ENCODE results near the gene SAP30BP. TPM values are rescaled to one million over a fixed set of nuclear protein-coding genes. Genes with fewer than 3 reads are reported as not detected.

SAP30BP gene
- total RNA-seq, 8 experiments from 2014 or later, result 52.5 to 106 (median 75.2) TPM

DNA sequence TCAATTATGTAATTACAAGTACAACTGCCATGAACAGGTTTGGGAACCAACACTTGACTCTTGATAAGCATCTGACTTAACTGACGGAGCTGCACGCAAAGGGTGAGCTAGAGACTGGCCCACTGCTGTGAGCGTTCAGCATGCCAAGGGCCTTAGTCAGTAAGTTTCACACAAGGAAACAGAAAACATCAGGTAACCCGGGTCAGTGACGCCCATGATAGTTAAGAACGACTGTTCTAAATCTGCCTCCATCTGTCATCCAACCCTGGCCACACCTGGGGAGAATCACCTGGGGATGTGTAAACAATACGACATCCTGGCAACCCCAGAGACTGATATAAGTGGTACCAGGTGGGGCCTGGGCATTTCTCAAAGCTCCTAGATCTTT lies 21.6 kb upstream of the SAP30BP start:
- Histone ChIP-seq H3K27ac (no peak overlapping the region), H3K4me1 (replicated peaks in 1 of 2) (peaks cover 7 to 10% of the 10 kb centered on the region in 2 donors), H3K4me3 (no peak overlapping the region)
- no peak for ATAC-seq (replicated peaks in 6 of 8)
- in situ Hi-C loops (cut with MboI; ENCODE audit: low pct_unique_long_range_greater_than_20kb in 2 of 9, low sequenced_read_pairs in 9 of 9, unreplicated experiment in 9 of 9), result no loop called here
- 60 to 94% (median 80%) methylated on average over 1 to 6 of the region's 7 CpGs; no CpG with 5 or more reads in 4 of the 10 experiments for WGBS, 10 experiments

DNA sequence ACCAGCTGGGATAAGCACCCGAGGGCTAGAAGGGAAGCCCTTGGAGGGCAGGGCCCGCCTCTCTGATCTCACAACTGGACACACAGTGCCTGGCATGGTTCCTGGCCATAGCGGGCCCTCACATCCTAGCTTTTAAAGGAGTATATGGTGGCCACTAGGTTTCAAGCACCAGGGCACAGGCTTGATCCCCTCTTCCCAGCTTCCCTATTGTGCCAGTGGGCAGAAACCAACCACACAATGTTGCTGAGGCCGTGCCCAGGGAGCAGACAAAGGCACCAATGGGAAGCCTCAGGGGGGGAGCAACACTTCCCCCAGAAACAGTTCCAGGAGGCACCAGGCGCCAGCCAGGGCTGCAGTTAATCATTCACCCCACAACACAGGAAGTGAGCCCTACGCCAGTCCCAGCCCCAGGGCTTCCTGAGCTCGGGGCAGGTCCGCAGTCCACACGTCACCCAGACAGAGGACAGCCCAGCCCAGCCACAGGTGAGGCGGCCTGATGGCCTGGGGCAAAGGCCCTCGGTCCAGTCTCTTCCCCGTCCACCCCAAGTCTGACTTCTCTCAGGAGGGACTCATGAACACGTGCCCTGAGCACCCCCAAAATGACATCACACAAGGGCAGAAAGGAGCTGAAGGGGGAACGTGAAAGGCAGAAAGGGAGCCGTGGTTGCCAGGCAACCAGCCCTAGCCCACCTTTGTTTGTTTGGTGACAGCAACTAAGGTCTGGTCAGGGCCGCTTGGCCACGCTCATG lies 21.1 kb upstream of the SAP30BP start:
- in situ Hi-C loops (cut with MboI; ENCODE audit: low pct_unique_long_range_greater_than_20kb in 2 of 9, low sequenced_read_pairs in 9 of 9, unreplicated experiment in 9 of 9), result no loop called here
- WGBS, 10 experiments, result 40 to 100% (median 89%) methylated on average over 1 to 14 of the region's 17 CpGs; no CpG with 5 or more reads in 3 of the 10 experiments
- H3K4me1 ChIP-seq (replicated peaks in 1 of 2), result peaks cover 7 to 10% of the 10 kb centered on the region in 2 donors
- H3K4me3 ChIP-seq, result no peak overlapping the region
- no peak overlapping the region for H3K27ac ChIP-seq
- peak in 1 of 8 experiments; percentile 44 for ATAC-seq (replicated peaks in 6 of 8)

DNA sequence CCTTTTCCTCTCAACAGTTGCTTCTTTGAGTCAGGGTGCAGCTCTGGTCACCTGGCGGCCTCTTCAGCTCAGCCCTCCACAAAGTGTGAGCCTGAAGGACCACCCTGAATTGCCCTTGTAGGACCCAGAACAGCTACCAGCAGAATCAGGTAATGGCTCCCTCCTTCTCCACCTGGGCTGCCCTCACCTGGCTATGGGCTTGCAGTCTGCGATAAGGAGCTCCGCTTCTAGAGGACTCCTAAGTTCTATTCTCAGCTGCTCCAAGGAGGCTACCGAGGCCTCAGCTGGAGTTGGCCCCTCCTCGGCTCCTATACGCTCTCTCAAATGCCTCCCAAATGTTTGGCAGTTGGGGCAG lies 20.5 kb upstream of the SAP30BP start:
- peaks cover 7 to 10% of the 10 kb centered on the region in 2 donors for H3K4me1 ChIP-seq (replicated peaks in 1 of 2)
- H3K27ac ChIP-seq, result no peak overlapping the region
- no peak overlapping the region for H3K4me3 ChIP-seq
- 80 to 100% (median 98%) methylated on average over 1 to 3 of the region's 6 CpGs; no CpG with 5 or more reads in 6 of the 10 experiments for WGBS, 10 experiments
- no peak for ATAC-seq (replicated peaks in 6 of 8)
- in situ Hi-C loops (cut with MboI; ENCODE audit: low pct_unique_long_range_greater_than_20kb in 2 of 9, low sequenced_read_pairs in 9 of 9, unreplicated experiment in 9 of 9), result no loop called here

DNA sequence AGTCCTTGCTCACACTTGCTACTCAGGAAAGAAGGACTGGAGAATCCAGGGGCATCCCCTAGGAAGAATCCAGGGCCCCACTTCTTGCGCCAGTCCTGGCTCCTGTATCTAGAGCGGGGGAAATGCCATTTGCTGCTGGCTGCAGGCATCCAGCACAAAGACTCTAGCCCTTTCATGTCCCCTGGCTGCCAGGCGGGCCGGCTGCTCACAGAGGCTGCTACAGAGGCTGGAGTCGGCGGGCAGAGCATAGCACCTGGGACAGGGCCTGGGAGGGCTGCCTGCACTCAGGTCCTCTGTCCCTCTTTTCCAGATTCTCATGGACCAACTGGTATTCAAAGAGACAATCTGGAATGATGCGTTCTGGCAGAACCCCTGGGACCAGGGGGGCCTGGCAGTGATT lies 20.1 kb upstream of the SAP30BP start:
- ATAC-seq (replicated peaks in 6 of 8), result no peak
- Histone ChIP-seq H3K4me1 (replicated peaks in 1 of 2) (peaks cover 7 to 10% of the 10 kb centered on the region in 2 donors), H3K4me3 (no peak overlapping the region), H3K27ac (no peak overlapping the region)
- in situ Hi-C loops (cut with MboI; ENCODE audit: low pct_unique_long_range_greater_than_20kb in 2 of 9, low sequenced_read_pairs in 9 of 9, unreplicated experiment in 9 of 9), result no loop called here
- WGBS, 10 experiments, result 87 to 100% (median 96%) methylated on average over 2 to 5 of the region's 7 CpGs; no CpG with 5 or more reads in 7 of the 10 experiments

DNA sequence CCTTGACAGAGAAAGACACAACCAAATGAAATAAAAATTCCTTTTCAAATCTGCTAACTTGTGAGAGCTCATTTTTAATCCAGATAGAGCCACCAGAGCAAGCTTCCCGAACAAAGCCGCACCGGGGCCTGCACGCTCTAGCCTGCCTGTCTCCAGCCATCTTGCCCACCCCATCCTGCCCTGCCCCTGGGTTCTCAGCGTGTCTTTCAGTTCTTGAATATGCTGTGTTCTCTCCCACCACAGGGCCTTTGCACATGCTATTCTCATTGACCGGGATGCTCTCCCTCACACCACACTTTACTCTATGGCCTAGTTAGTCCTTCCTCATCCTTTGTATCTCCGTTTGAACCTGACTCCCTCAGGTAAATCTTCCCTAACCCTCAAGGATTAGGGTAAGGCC lies 19.2 kb upstream of the SAP30BP start:
- ATAC-seq (replicated peaks in 6 of 8), result no peak

DNA sequence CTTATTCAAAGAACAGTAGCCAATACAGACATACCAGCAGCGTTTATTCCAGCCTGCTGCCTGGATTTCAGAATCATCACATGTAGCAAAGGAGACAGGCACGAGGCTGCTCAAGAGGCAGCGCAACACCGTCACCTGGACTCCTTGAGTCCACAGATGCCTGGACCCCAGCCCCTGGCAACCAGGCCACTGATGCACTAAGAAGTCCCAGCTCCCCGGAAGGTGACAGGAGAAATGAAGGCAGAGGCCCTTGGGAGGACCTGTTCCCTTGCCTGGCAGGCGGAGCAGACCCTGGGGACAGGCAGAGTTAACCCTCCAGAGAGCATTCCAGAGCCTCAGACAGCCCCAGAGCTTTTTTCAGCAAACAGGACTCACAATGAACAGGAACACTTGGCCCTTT lies 17.5 kb upstream of the SAP30BP start:
- no peak overlapping the region for H3K27ac ChIP-seq
- WGBS, 10 experiments, result 60 to 100% (median 83%) methylated on average over 1 to 2 of the region's 6 CpGs; no CpG with 5 or more reads in 4 of the 10 experiments
- H3K4me1 ChIP-seq (replicated peaks in 1 of 2), result no peaks in the 10 kb centered on the region
- in situ Hi-C loops (cut with MboI; ENCODE audit: low pct_unique_long_range_greater_than_20kb in 2 of 9, low sequenced_read_pairs in 9 of 9, unreplicated experiment in 9 of 9), result no loop called here
- H3K4me3 ChIP-seq, result no peak overlapping the region
- no peak for ATAC-seq (replicated peaks in 6 of 8)

More for the DNA sequence above, 19.2 kb upstream of the SAP30BP start:
- Histone ChIP-seq H3K4me1 (replicated peaks in 1 of 2) (peaks cover 4 to 6% of the 10 kb centered on the region in 2 donors), H3K4me3 (no peak overlapping the region), H3K27ac (no peak overlapping the region)
- in situ Hi-C loops (cut with MboI; ENCODE audit: low pct_unique_long_range_greater_than_20kb in 2 of 9, low sequenced_read_pairs in 9 of 9, unreplicated experiment in 9 of 9), result no loop called here
- WGBS, 10 experiments, result 90 to 100% (median 95%) methylated on average over 1 to 7 of the region's 7 CpGs; no CpG with 5 or more reads in 4 of the 10 experiments

DNA sequence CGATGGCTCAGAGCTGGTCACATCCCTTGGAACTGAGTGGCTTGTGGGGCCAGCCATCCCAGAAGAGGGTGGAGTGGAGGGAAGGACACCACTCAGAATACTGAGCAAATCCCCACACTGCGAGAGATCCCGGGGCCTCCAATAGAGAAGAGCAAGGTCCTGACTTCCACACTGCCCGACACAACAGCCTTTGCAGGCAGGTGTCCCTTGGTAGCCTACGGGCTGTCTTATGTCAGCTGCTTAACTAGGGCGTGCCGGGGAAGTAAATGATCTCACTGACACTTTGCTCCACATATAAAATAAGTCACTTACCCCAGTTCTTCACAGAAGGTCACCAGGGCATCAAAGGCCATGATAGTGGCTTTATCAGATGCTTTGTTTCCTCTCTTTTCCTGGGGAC lies 16.3 kb upstream of the SAP30BP start:
- in situ Hi-C loops (cut with MboI; ENCODE audit: low pct_unique_long_range_greater_than_20kb in 2 of 9, low sequenced_read_pairs in 9 of 9, unreplicated experiment in 9 of 9), result no loop called here
- no peaks in the 10 kb centered on the region for H3K4me1 ChIP-seq (replicated peaks in 1 of 2)
- H3K4me3 ChIP-seq, result no peak overlapping the region
- ATAC-seq (replicated peaks in 6 of 8), result no peak
- no peak overlapping the region for H3K27ac ChIP-seq
- WGBS, 10 experiments, result 83 to 100% (median 100%) methylated on average over 1 to 6 of the region's 7 CpGs; no CpG with 5 or more reads in 5 of the 10 experiments

DNA sequence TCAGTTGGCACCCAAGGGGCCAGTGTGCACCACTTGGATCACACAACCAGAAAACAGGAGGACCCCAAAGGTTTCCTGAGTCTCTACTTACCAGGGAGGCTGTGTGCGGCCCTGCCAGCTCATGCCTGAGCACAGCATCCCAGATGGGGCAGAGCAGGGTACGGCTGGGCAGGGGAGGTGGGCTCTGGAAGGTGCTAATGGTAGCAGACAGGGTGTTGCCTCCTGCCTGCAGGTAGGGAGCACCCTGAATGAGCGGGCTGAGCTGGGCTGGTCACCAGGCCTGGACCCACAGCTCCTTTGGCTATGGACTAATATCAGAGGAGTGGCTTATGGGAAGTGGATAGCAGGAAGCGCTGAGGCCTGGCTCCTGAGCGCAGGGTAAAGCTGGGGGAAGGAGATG lies 14.8 kb upstream of the SAP30BP start:
- no peaks in the 10 kb centered on the region for H3K4me1 ChIP-seq (replicated peaks in 1 of 2)
- H3K27ac ChIP-seq, result no peak overlapping the region
- in situ Hi-C loops (cut with MboI; ENCODE audit: low pct_unique_long_range_greater_than_20kb in 2 of 9, low sequenced_read_pairs in 9 of 9, unreplicated experiment in 9 of 9), result no loop called here
- H3K4me3 ChIP-seq, result no peak overlapping the region
- ATAC-seq (replicated peaks in 6 of 8), result no peak
- WGBS, 10 experiments, result 80 to 100% (median 98%) methylated on average over 1 to 4 of the region's 5 CpGs; no CpG with 5 or more reads in 5 of the 10 experiments

DNA sequence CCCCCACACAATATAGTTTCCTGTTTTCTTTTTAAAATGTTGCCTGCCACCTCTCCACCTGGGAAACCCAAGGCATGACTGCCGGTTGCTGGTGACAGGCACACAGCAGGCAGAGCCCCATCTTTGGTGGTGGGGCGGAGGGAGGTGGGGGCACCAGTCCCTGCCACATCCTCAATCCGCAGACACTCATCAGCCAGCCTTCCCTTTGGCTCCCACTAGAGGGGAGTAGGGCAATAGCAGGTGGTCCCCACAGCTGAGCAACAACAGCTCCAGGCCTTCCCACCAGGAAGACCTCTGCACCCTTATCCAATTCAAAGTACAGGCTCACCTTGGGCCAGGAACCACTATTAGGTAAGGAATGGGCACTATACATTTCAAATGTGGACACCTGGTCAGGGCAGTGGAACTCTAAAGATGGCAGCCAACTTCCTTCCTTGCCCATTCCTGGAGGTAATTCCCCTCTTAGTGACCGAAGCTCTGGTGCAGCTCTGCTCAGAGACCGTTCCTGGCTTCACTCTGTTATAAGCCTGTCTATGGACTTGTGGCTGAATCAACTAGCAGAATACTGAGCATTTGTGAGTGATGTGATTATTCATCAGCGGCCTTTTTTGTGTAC lies 14.1 kb upstream of the SAP30BP start:
- no peak overlapping the region for H3K27ac ChIP-seq
- in situ Hi-C loops (cut with MboI; ENCODE audit: low pct_unique_long_range_greater_than_20kb in 2 of 9, low sequenced_read_pairs in 9 of 9, unreplicated experiment in 9 of 9), result no loop called here
- WGBS, 10 experiments, result 33 to 100% (median 69%) methylated on average over 1 to 4 of the region's 6 CpGs; no CpG with 5 or more reads in 3 of the 10 experiments
- no peaks in the 10 kb centered on the region for H3K4me1 ChIP-seq (replicated peaks in 1 of 2)
- ATAC-seq (replicated peaks in 6 of 8), result peak in 7 of 8 experiments; percentile 20 to 75 (median 48)
- no peak overlapping the region for H3K4me3 ChIP-seq

DNA sequence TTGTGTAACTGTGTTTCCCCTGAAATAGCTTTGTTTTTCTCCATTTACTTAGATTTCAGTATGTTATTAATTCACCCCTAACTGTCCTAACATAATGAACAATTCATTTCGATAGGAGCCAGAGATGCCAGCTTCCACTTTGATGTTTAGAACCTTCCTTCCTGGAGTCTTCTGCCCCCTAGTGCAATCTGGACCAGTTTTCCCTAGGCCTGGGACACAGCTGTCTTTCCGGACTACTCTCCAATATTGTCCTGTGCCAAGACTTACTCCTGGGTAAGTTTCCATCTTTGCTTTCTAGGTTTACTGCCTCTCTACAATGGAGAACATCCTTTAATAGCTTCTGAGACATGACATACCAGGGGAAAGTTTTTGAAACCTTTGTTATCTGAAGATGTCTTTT lies 13.0 kb upstream of the SAP30BP start:
- H3K27ac ChIP-seq, result no peak overlapping the region
- no peaks in the 10 kb centered on the region for H3K4me1 ChIP-seq (replicated peaks in 1 of 2)
- H3K4me3 ChIP-seq, result no peak overlapping the region
- in situ Hi-C loops (cut with MboI; ENCODE audit: low pct_unique_long_range_greater_than_20kb in 2 of 9, low sequenced_read_pairs in 9 of 9, unreplicated experiment in 9 of 9), result no loop called here
- 10 to 100% (median 67%) methylated on average over 1 to 2 of the region's 2 CpGs for WGBS, 10 experiments
- ATAC-seq (replicated peaks in 6 of 8), result no peak

DNA sequence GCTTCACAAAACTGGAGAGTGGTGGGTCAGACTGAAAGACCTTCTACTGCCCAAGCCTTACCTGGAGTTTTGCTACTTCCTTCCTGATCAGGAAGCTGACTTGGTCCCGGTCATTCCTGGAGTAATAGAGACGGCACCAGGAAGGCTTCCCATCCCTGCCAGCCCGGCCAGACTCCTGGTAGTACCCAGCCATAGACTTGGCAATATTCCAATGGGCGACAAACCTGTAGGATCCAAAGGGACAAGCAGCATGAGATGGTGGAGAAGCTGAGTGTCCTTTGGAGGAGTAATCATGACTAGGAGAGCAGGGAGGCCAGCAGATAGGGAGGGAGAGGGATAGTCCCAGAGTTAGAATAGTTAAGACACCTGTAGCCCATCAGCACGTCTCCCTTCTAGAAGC lies 8.9 kb upstream of the SAP30BP start:
- H3K4me1 ChIP-seq (replicated peaks in 1 of 2), result no peaks in the 10 kb centered on the region
- H3K4me3 ChIP-seq, result no peak overlapping the region
- ATAC-seq (replicated peaks in 6 of 8), result no peak
- H3K27ac ChIP-seq, result no peak overlapping the region
- in situ Hi-C loops (cut with MboI; ENCODE audit: low pct_unique_long_range_greater_than_20kb in 2 of 9, low sequenced_read_pairs in 9 of 9, unreplicated experiment in 9 of 9), result no loop called here
- 60 to 100% (median 94%) methylated on average over 1 to 4 of the region's 5 CpGs; no CpG with 5 or more reads in 4 of the 10 experiments for WGBS, 10 experiments

DNA sequence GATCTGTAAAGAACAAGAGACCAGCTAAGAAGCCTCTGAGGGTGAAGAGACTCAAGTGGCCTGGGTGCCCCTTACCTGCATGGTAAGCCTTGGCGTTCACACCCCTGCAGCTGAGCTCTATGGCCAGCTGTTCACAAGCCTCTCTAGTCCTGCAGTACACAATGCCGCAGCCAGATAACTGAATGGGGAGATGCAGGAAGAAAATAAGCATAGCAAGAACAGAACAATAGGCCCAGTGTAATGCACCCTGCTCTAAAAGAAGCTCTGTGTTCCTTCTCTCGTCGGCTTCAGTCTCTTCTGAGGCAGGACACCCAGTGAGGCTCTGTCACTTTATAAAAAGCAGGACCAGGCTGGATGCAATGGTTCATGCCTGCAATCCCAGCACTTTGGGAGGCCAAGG lies 5.6 kb upstream of the SAP30BP start:
- Histone ChIP-seq H3K27ac (no peak overlapping the region), H3K4me1 (replicated peaks in 1 of 2) (peaks cover 7 to 8% of the 10 kb centered on the region in 2 donors), H3K4me3 (no peak overlapping the region)
- in situ Hi-C loops (cut with MboI; ENCODE audit: low pct_unique_long_range_greater_than_20kb in 2 of 9, low sequenced_read_pairs in 9 of 9, unreplicated experiment in 9 of 9), result no loop called here
- WGBS, 10 experiments, result 40 to 91% (median 80%) methylated on average over 1 to 3 of the region's 4 CpGs; no CpG with 5 or more reads in 7 of the 10 experiments
- no peak for ATAC-seq (replicated peaks in 6 of 8)

DNA sequence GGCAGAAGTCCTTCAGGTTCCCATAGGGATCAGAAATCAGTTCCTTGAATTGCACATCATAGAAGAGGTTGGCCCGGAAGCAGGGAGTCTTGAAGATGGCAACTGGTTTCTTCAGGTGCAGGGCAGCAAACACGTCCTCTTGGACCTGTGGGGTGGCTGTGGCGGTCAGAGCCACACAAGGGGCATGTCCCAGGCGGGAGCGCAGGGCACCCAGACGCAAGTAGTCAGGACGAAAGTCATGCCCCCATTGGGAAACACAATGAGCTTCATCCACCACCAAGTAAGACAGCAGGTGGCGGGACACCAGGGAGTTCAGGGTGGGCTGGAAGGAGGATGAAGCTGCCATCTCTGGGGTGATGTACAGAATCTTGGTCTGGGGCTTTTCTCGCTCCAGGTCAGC lies 4.6 kb upstream of the SAP30BP start:
- H3K4me3 ChIP-seq, result no peak overlapping the region
- no peak overlapping the region for H3K27ac ChIP-seq
- in situ Hi-C loops (cut with MboI; ENCODE audit: low pct_unique_long_range_greater_than_20kb in 2 of 9, low sequenced_read_pairs in 9 of 9, unreplicated experiment in 9 of 9), result no loop called here
- ATAC-seq (replicated peaks in 6 of 8), result no peak
- peaks cover 7 to 8% of the 10 kb centered on the region in 2 donors for H3K4me1 ChIP-seq (replicated peaks in 1 of 2)
- 80 to 100% (median 93%) methylated on average over 1 to 4 of the region's 9 CpGs; no CpG with 5 or more reads in 6 of the 10 experiments for WGBS, 10 experiments
